ENCODE results near the gene CDS1. TPM values are rescaled to one million over a fixed set of nuclear protein-coding genes. Genes with fewer than 3 reads are reported as not detected.

Gene CDS1
- total and polyA plus RNA-seq, 2 experiments from 2014 or later: 10.0 to 22.6 TPM

DNA sequence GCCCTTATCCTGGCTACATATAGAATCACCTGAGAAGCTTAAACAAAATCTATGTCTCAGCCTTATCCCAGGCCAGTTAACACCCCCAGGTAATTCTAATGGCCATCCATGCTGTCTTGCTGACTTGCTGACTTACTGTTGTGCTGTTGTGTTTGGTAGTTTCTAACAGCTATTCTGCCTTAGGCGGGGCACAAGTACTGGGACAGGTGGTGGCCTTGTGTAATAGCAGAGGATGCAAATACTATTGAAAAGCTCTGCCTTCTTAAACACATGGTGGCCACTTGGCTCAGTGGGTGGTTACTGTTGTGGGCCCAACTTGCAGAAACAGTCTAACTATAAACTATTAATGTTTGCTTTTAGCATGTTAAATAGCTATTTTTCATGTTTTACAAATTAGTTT, 56.2 kb downstream of the CDS1 start (continued):
- TF ChIP-seq, protein P1, sequence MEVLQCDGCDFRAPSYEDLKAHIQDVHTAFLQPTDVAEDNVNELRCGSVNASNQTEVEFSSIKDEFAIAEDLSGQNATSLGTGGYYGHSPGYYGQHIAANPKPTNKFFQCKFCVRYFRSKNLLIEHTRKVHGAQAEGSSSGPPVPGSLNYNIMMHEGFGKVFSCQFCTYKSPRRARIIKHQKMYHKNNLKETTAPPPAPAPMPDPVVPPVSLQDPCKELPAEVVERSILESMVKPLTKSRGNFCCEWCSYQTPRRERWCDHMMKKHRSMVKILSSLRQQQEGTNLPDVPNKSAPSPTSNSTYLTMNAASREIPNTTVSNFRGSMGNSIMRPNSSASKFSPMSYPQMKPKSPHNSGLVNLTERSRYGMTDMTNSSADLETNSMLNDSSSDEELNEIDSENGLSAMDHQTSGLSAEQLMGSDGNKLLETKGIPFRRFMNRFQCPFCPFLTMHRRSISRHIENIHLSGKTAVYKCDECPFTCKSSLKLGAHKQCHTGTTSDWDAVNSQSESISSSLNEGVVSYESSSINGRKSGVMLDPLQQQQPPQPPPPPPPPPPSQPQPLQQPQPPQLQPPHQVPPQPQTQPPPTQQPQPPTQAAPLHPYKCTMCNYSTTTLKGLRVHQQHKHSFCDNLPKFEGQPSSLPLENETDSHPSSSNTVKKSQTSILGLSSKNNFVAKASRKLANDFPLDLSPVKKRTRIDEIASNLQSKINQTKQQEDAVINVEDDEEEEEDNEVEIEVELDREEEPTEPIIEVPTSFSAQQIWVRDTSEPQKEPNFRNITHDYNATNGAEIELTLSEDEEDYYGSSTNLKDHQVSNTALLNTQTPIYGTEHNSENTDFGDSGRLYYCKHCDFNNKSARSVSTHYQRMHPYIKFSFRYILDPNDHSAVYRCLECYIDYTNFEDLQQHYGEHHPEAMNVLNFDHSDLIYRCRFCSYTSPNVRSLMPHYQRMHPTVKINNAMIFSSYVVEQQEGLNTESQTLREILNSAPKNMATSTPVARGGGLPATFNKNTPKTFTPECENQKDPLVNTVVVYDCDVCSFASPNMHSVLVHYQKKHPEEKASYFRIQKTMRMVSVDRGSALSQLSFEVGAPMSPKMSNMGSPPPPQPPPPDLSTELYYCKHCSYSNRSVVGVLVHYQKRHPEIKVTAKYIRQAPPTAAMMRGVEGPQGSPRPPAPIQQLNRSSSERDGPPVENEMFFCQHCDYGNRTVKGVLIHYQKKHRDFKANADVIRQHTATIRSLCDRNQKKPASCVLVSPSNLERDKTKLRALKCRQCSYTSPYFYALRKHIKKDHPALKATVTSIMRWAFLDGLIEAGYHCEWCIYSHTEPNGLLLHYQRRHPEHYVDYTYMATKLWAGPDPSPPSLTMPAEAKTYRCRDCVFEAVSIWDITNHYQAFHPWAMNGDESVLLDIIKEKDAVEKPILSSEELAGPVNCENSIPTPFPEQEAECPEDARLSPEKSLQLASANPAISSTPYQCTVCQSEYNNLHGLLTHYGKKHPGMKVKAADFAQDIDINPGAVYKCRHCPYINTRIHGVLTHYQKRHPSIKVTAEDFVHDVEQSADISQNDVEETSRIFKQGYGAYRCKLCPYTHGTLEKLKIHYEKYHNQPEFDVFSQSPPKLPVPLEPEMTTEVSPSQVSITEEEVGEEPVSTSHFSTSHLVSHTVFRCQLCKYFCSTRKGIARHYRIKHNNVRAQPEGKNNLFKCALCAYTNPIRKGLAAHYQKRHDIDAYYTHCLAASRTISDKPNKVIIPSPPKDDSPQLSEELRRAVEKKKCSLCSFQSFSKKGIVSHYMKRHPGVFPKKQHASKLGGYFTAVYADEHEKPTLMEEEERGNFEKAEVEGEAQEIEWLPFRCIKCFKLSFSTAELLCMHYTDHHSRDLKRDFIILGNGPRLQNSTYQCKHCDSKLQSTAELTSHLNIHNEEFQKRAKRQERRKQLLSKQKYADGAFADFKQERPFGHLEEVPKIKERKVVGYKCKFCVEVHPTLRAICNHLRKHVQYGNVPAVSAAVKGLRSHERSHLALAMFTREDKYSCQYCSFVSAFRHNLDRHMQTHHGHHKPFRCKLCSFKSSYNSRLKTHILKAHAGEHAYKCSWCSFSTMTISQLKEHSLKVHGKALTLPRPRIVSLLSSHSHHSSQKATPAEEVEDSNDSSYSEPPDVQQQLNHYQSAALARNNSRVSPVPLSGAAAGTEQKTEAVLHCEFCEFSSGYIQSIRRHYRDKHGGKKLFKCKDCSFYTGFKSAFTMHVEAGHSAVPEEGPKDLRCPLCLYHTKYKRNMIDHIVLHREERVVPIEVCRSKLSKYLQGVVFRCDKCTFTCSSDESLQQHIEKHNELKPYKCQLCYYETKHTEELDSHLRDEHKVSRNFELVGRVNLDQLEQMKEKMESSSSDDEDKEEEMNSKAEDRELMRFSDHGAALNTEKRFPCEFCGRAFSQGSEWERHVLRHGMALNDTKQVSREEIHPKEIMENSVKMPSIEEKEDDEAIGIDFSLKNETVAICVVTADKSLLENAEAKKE (CRISPR knock-in tag; IDR thresholded peaks at IDR 0.05): no peak
- no peak for TF ChIP-seq JUNB (IDR thresholded peaks at IDR 0.05; ENCODE audit: unreplicated experiment)

DNA sequence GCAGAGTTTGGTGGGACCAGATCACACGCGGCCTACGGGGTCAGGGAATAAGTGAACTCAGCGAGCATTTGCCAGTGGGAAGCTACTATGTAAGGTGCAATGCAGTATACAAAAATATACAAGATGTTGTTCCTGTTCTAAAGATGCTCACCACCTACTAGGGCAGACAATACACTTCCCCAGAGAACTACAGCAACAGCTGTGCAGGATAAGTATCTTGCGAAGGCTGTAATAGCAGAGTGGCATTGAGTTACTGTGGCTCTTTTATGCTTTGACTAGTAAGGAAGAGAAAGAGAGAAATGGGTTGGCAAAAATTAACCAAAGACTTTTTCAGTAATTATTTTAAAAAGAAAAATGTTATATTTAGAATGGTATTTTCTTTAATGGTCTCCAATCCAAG, 61.2 kb downstream of the CDS1 start:
- H2AFZ ChIP-seq: no peak overlapping the region
- no peak overlapping the region for H3K4me3 ChIP-seq
- peaks cover 35% of the 10 kb centered on the region for H3K4me1 ChIP-seq (ENCODE audit: insufficient read depth)
- no peaks in the 10 kb centered on the region for H3K27me3 Mint-ChIP-seq (ENCODE audit: insufficient read depth, low read depth, poor library complexity)
- H3K27ac Mint-ChIP-seq: no peak overlapping the region
- H3K27ac ChIP-seq (ENCODE audit: low read depth): no peak overlapping the region
- H4K20me1 ChIP-seq (replicated peaks; ENCODE audit: insufficient read depth): no peaks in the 10 kb centered on the region
- no peaks in the 10 kb centered on the region for H3F3A ChIP-seq (replicated peaks; ENCODE audit: low read depth)
- no peak for ATAC-seq
- H3K4me1 Mint-ChIP-seq: peaks cover 42% of the 10 kb centered on the region
- no peak overlapping the region for H3K4me3 Mint-ChIP-seq
- peaks cover 42% of the 10 kb centered on the region for H3K36me3 Mint-ChIP-seq (ENCODE audit: low read depth)
- no peak overlapping the region for H3K4me2 ChIP-seq
- H3K36me3 ChIP-seq (ENCODE audit: insufficient read depth): peaks cover 13% of the 10 kb centered on the region
- no peaks in the 10 kb centered on the region for H3K9me2 ChIP-seq (ENCODE audit: insufficient read depth)
- DNase-seq (ENCODE audit: low spot score): no peak
- H3K79me2 ChIP-seq (replicated peaks; ENCODE audit: insufficient read depth): no peaks in the 10 kb centered on the region
- H3K27me3 ChIP-seq (ENCODE audit: insufficient read depth): no peaks in the 10 kb centered on the region
- H3K9me3 Mint-ChIP-seq: no peaks in the 10 kb centered on the region
- TF ChIP-seq, protein P2, sequence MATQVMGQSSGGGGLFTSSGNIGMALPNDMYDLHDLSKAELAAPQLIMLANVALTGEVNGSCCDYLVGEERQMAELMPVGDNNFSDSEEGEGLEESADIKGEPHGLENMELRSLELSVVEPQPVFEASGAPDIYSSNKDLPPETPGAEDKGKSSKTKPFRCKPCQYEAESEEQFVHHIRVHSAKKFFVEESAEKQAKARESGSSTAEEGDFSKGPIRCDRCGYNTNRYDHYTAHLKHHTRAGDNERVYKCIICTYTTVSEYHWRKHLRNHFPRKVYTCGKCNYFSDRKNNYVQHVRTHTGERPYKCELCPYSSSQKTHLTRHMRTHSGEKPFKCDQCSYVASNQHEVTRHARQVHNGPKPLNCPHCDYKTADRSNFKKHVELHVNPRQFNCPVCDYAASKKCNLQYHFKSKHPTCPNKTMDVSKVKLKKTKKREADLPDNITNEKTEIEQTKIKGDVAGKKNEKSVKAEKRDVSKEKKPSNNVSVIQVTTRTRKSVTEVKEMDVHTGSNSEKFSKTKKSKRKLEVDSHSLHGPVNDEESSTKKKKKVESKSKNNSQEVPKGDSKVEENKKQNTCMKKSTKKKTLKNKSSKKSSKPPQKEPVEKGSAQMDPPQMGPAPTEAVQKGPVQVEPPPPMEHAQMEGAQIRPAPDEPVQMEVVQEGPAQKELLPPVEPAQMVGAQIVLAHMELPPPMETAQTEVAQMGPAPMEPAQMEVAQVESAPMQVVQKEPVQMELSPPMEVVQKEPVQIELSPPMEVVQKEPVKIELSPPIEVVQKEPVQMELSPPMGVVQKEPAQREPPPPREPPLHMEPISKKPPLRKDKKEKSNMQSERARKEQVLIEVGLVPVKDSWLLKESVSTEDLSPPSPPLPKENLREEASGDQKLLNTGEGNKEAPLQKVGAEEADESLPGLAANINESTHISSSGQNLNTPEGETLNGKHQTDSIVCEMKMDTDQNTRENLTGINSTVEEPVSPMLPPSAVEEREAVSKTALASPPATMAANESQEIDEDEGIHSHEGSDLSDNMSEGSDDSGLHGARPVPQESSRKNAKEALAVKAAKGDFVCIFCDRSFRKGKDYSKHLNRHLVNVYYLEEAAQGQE (IDR thresholded peaks at IDR 0.05; ENCODE audit: unreplicated experiment): no peak
- no peak for TF ChIP-seq POLR2AphosphoS5 (IDR thresholded peaks at IDR 0.05; ENCODE audit: low read depth)
- TF ChIP-seq, protein P3, sequence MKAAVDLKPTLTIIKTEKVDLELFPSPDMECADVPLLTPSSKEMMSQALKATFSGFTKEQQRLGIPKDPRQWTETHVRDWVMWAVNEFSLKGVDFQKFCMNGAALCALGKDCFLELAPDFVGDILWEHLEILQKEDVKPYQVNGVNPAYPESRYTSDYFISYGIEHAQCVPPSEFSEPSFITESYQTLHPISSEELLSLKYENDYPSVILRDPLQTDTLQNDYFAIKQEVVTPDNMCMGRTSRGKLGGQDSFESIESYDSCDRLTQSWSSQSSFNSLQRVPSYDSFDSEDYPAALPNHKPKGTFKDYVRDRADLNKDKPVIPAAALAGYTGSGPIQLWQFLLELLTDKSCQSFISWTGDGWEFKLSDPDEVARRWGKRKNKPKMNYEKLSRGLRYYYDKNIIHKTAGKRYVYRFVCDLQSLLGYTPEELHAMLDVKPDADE (IDR thresholded peaks at IDR 0.05): no peak
- TF ChIP-seq, protein P1 (CRISPR knock-in tag; IDR thresholded peaks at IDR 0.05): no peak
